ENCODE results near the gene NIF3L1. TPM values are rescaled to one million over a fixed set of nuclear protein-coding genes. Genes with fewer than 3 reads are reported as not detected.

The NIF3L1 gene
- total and polyA plus RNA-seq, 2 of the 13 experiments (the other 11 are each of a cell fraction or from before 2014, with no cell fraction given): 67.9 to 75.2 TPM

- TF ChIP-seq ZHX1 (CRISPR knock-in tag; IDR thresholded peaks at IDR 0.05; ENCODE audit: low read depth) (peak; percentile 92), IRF1 (CRISPR knock-in tag; IDR thresholded peaks at IDR 0.05; ENCODE audit: low read depth) (no peak), ATRX (CRISPR knock-in tag; IDR thresholded peaks at IDR 0.05; ENCODE audit: borderline replicate concordance) (0 out of 2 replicates have a peak, but pooled peaks have one; percentile 14), ZNF841 (CRISPR knock-in tag; IDR thresholded peaks at IDR 0.05; ENCODE audit: borderline replicate concordance) (no peak), CHD4 (IDR thresholded peaks at IDR 0.05; ENCODE audit: borderline replicate concordance, low read length) (peak; percentile 99; the same call in 1 of the 2 replicates), MXD1 (CRISPR knock-in tag; IDR thresholded peaks at IDR 0.05) (0 out of 2 replicates have a peak, but pooled peaks have one; percentile 41), CBX1 (IDR thresholded peaks at IDR 0.05; ENCODE audit: low read depth) (peak; percentile 80), RFX5 (IDR thresholded peaks at IDR 0.05; ENCODE audit: low read depth, low read length) (peak; percentile 77), PHF20 (CRISPR knock-in tag; IDR thresholded peaks at IDR 0.05) (peak; percentile 98), ZBTB8A (CRISPR knock-in tag; IDR thresholded peaks at IDR 0.05; ENCODE audit: borderline replicate concordance, low read depth) (no peak), MLLT10 (CRISPR knock-in tag; IDR thresholded peaks at IDR 0.05) (no peak), ZNF460 (CRISPR knock-in tag; IDR thresholded peaks at IDR 0.05; ENCODE audit: borderline replicate concordance) (peak; percentile 10; the same call in 1 of the 2 replicates), ZNF484 (CRISPR knock-in tag; IDR thresholded peaks at IDR 0.05; ENCODE audit: borderline replicate concordance, low read depth) (no peak), LCORL (IDR thresholded peaks at IDR 0.05) (no peak), LCORL (CRISPR knock-in tag; IDR thresholded peaks at IDR 0.05) (peak; percentile 53; the same call in 1 of the 2 replicates), NRL (CRISPR knock-in tag; IDR thresholded peaks at IDR 0.05; ENCODE audit: borderline replicate concordance) (no peak), KLF16 (CRISPR knock-in tag; IDR thresholded peaks at IDR 0.05) (peak in 1 of 2 experiments; percentile 83; a peak in 2 of 4 replicates), NR2F2 (IDR thresholded peaks at IDR 0.05; ENCODE audit: borderline replicate concordance, low read depth) (peak; percentile 65; the same call in 1 of the 2 replicates), ZNF773 (CRISPR knock-in tag; IDR thresholded peaks at IDR 0.05; ENCODE audit: borderline replicate concordance) (peak; percentile 44; the same call in 1 of the 2 replicates), PRMT3 (CRISPR knock-in tag; IDR thresholded peaks at IDR 0.05; ENCODE audit: borderline replicate concordance, low read depth) (0 out of 2 replicates have a peak, but pooled peaks have one; percentile 19), ZNF205 (CRISPR knock-in tag; IDR thresholded peaks at IDR 0.05) (peak; percentile 94), HMGXB4 (CRISPR knock-in tag; IDR thresholded peaks at IDR 0.05; ENCODE audit: borderline replicate concordance in 1 of 2, low read depth in 1 of 2) (peak; percentile 17 to 91; a peak in 3 of 4 replicates), KLF6 (CRISPR knock-in tag; IDR thresholded peaks at IDR 0.05) (peak; percentile 97)
These were observed at the start of gene NIF3L1, which contains the start of gene PPIL3 (continued) for GRCh38 chr2:200888704-200889625.
